Right lobe of liver (tissue), 6 donors: ENCODE measurements around the gene LARP6. TPM values are rescaled to one million over a fixed set of nuclear protein-coding genes. Genes with fewer than 3 reads are reported as not detected.

Source experiments
- ATAC-seq, 4 donors: fragments of 200-7000 bp; cut with Tn5 transposase; one replicate each; pipeline ENCODE4 v1.9.1; 2020; ENCODE audit warnings: mild to moderate bottlenecking in 4 of 4, moderate library complexity in 4 of 4
- DNase-seq, 3 donors: peaks; one replicate each; pipeline ENCODE4 v3.0.0-alpha.2; 2020
- H3K27ac ChIP-seq, 3 donors: fragments of 200-600 bp; one replicate each; pipeline ENCODE4 v1.8.0; 2022
- H3K27me3 ChIP-seq, 2 donors: fragments of 200-600 bp; one replicate each; pipeline ENCODE4 v1.8.0; 2022
- H3K36me3 ChIP-seq, 4 donors: fragments of 200-600 bp; sonication (generic) in 1 of 4; one replicate each; pipeline versions ENCODE4 v1.5.1 to v1.8.0; 2017 to 2022; ENCODE audit warnings: control low read depth in 1 of 4
- H3K4me1 ChIP-seq, 4 donors: fragments of 200-600 bp; sonication (generic) in 1 of 4; one replicate each; pipeline versions ENCODE4 v1.5.1 to v1.8.0; 2017 to 2022; ENCODE audit warnings: control low read depth in 1 of 4
- H3K4me3 ChIP-seq, 3 donors: fragments of 200-600 bp; one replicate each; pipeline ENCODE4 v1.8.0; 2022
- H3K9me3 ChIP-seq, 4 donors: fragments of 200-600 bp; sonication (generic) in 1 of 4; one replicate each; pipeline versions ENCODE4 v1.5.1 to v1.8.0; 2017 to 2022; ENCODE audit warnings: control low read depth in 1 of 4
- CTCF ChIP-seq, 4 donors: fragments of 200-600 bp in 3 of 4; fragments of 450-650 bp in 1 of 4; IDR thresholded peaks; one replicate each; pipeline versions ENCODE4 v1.5.1 to v1.8.0; 2016 to 2022; ENCODE audit warnings: antibody characterized with exemption in 4 of 4, mild to moderate bottlenecking in 2 of 4
- POLR2A ChIP-seq: fragments of 450-650 bp; IDR thresholded peaks from one replicate; pipeline ENCODE4 v1.6.1; 2017; ENCODE audit warnings: antibody characterized with exemption, mild to moderate bottlenecking
- WGBS: methylation state at CpG from one replicate; pipeline ENCODE4 v1.1.6; 2018; ENCODE audit warnings: low coverage, low lambda C conversion rate; ENCODE audit not compliant: insufficient coverage; ENCODE audit errors: missing lambda C conversion rate; 5-methylcytosine and 5-hydroxymethylcytosine counted together
- intact Hi-C, 2 donors: fragments of 100-400 bp; cut with DNase I; formaldehyde crosslinking; loops; one replicate each; pipeline versions ENCODE4 v1.11.2 to v1.14.1; 2022
- total RNA-seq, 6 experiments: library from RNA; depleted of rRNA in 2 of 6; stranded (reverse); fragments of >200 nt in 2 of 6; fragmentation: NEBNext Ultra II Directional in 3 of 6; extraction: Animal tissue kit (Norgen Biotek cat#: 25700) in 3 of 6; gene quantifications; one replicate each; pipeline versions ENCODE4 v1.1.0 to v1.2.4, GENCODE V29; 2016 to 2023
- donor health status: DM: no; HTN: yes; CAD: no.
- donor health status: DM: no; HTN: no; CAD: no.
- donor health status: DM: no; HTN: no; CAD: no.
- donor health status: DM: no; HTN: yes; CAD: no.
- donor health status: DM: no; HTN: yes; CAD: no.

LARP6 gene
- total RNA-seq, 6 experiments from 2014 or later, result 1.3 to 13.7 (median 4.1) TPM

DNA sequence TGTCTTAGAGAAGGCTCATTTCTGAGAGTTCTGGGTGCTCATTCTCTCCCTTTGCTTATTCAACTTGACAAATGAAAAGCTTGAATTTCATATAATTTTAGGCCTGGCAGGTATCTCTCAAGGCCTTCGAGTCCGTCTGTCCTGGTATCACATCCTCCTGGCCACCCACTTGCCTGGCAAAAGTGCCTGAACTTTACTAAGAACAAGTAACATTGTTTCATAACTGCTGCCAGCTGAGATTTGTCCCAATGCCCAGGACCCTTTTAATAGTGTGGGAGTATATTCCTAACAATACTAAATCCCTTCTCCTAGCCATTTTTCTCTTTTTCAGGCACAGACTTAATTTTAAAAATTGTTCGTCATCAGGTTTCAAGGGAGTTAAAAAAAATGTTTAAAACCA lies 18.1 kb downstream of the LARP6 start:
- Histone ChIP-seq H3K36me3 (no peaks in the 10 kb centered on the region), H3K4me1 (peaks cover 0 to 20% (median 3%) of the 10 kb centered on the region in 4 donors), H3K27me3 (no peaks in the 10 kb centered on the region), H3K4me3 (no peak overlapping the region), H3K27ac (peak overlapping the region in 1 of 3 donors; percentile 2), H3K9me3 (no peaks in the 10 kb centered on the region)
- no peak for TF ChIP-seq CTCF (IDR thresholded peaks at IDR 0.05)
- TF ChIP-seq POLR2A, result no peak
- 100% methylated on average over 1 of the region's 3 CpGs for WGBS
- intact Hi-C loops, result no loop called here
- DNase-seq (no peak), ATAC-seq (no peak)

- 41% methylated on average over 6 of the region's 6 CpGs for WGBS
Measured at GRCh38 chr15:70835415-70835814, 18.5 kb downstream of the LARP6 start.

GRCh38 chr15:70834999-70835398 lies 19.0 kb downstream of the LARP6 start:
- no peak overlapping the region for H3K4me3 ChIP-seq
- ATAC-seq (no peak), DNase-seq (no peak)
- no peaks in the 10 kb centered on the region for H3K27me3 ChIP-seq
- intact Hi-C loops, result no loop called here
- WGBS, result 80% methylated on average over 1 of the region's 2 CpGs
- H3K27ac ChIP-seq, result no peak overlapping the region
- no peaks in the 10 kb centered on the region for H3K36me3 ChIP-seq
- no peaks in the 10 kb centered on the region for H3K9me3 ChIP-seq
- no peak for TF ChIP-seq POLR2A
- TF ChIP-seq CTCF (IDR thresholded peaks at IDR 0.05), result no peak
- H3K4me1 ChIP-seq, result peaks cover 0 to 28% (median 7%) of the 10 kb centered on the region in 4 donors

More at GRCh38 chr15:70835415-70835814, 18.5 kb downstream of the LARP6 start:
- H3K27ac ChIP-seq, result peak overlapping the region in 1 of 3 donors; percentile 2
- H3K36me3 ChIP-seq, result no peaks in the 10 kb centered on the region
- no peak overlapping the region for H3K4me3 ChIP-seq
- DNase-seq (peak; percentile 56 to 89 (median 80)), ATAC-seq (peak; percentile 57 to 87 (median 74))
- no peaks in the 10 kb centered on the region for H3K9me3 ChIP-seq
- intact Hi-C loops, result no loop called here
- H3K27me3 ChIP-seq, result no peaks in the 10 kb centered on the region
- TF ChIP-seq CTCF (IDR thresholded peaks at IDR 0.05) (no peak), POLR2A (no peak)
- peaks cover 0 to 24% (median 5%) of the 10 kb centered on the region in 4 donors for H3K4me1 ChIP-seq

GRCh38 chr15:70833861-70834765 lies 19.8 kb downstream of the LARP6 start:
- ATAC-seq, result no peak
- 44% methylated on average over 7 of the region's 9 CpGs for WGBS
- DNase-seq, result no peak
- no peak overlapping the region for H3K27ac ChIP-seq
- H3K4me3 ChIP-seq, result no peak overlapping the region
- H3K9me3 ChIP-seq, result no peaks in the 10 kb centered on the region
- intact Hi-C loops, result no loop called here
- H3K36me3 ChIP-seq, result no peaks in the 10 kb centered on the region
- H3K4me1 ChIP-seq, result peaks cover 0 to 28% (median 8%) of the 10 kb centered on the region in 4 donors
- TF ChIP-seq CTCF (IDR thresholded peaks at IDR 0.05) (no peak), POLR2A (no peak)
- H3K27me3 ChIP-seq, result no peaks in the 10 kb centered on the region
